GM19468 (cell line): ENCODE measurements around the gene PPP2R3B.
"Not testable (repeated sequence)": the region's sequence is repeated elsewhere in the genome, so short reads cannot be mapped to it uniquely, and the experiment has no call there.

Source experiments
- ATAC-seq: cut with Tn5 transposase; IDR thresholded peaks from one replicate; pipeline ENCODE4 v1.9.1; 2021; ENCODE audit warnings: mild to moderate bottlenecking, moderate library complexity, moderate number of reproducible peaks; ENCODE audit not compliant: unreplicated experiment; ENCODE audit errors: extremely low read depth

Gene PPP2R3B

DNA sequence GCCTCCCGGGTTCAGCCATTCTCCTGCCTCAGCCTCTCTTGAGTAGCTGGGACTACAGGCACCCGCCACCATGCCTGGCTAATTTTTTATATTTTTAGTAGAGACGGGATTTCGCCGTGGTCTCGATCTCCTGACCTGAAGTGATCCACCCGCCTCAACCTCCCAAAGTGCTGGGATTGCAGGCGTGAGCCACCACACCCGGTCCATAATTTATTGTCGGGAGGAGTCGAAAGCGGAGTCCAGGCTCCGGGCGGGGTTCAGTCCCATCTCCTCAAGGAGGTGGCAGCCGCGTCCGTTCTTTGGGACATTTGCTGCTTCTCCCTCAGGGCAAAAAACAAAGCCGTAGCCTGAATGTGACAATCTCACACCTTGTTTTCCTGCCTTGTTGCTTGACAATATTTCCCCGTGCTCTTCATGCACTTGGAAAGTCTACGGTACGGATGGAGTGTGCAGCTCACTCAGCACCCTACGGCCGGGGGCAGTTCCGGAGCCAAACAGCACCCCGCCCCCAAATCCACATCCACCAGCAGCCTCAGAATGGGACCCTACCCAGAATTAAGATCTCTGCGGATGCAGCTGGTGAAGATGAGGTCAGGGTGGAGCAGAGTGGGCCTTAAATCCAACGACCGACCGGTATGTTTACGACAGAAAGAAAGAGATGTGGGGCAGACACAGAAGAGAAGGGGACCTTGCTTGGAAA lies 77.7 kb downstream of the PPP2R3B start:
- ATAC-seq = no peak

DNA sequence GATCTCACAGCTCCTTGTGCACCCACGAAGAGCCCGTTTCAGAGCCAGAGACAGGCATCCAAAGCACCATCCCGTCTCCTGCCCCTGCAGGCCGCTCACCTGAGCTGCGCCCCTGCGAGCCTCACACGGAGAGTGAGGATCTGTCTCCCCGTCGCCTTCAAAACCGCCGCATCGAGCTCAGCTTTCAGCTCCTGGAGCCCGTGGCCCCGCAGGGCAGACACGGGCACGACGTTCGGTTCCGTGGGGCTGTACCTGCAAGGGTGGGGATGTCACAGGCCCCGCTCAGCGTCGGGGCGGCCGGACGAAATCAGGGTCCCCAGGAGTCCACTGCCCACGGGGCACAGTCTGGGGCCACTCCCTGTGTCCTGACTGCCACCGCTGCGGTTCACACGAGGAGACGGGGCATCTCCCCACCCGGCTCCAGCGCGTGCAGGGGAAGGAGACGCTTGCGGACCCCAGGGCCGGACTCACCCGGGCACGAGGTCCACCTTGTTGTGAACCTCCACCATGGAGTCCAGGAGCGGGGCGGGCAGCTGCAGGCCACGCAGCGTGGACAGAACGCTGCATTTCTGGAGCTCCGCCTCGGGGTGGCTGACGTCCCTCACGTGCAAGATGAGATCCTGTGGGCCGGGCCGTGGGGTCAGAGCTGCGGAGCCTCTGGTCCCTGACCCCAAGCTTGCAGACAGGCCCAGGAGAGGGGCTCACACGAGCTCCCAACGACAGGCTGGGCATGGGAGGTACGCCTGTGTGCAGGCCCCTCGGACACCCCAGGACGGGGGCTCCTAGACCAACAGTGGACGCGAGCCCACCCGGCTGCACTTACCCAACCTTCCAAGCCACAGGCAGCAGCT lies 79.2 kb downstream of the PPP2R3B start:
- no peak for ATAC-seq

DNA sequence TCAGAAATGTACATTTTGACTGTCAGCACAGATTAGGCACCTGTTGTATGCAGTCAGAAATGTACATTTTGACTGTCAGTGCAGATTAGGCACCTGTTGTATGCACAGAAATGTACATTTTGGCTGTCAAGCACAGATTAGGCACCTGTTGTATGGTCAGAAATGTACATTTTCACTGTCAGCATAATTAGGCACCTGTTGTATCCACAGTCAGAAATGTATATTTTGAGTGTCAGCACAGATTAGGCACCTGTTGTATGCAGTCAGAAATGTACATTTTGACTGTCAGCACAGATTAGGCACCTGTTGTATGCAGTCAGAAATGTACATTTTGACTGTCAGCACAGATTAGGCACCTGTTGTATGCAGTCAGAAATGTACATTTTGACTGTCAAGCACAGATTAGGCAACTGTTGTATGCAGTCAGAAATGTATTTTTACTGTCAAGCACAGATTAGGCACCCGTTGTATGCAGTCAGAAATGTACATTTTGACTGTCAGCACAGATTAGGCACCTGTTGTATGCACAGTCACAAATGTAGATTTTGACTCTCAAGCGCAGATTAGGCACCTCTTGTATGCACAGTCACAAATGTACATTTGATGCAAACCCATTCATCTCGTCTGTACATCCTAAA lies 80.0 kb downstream of the PPP2R3B start:
- not testable (repeated sequence) for ATAC-seq

DNA sequence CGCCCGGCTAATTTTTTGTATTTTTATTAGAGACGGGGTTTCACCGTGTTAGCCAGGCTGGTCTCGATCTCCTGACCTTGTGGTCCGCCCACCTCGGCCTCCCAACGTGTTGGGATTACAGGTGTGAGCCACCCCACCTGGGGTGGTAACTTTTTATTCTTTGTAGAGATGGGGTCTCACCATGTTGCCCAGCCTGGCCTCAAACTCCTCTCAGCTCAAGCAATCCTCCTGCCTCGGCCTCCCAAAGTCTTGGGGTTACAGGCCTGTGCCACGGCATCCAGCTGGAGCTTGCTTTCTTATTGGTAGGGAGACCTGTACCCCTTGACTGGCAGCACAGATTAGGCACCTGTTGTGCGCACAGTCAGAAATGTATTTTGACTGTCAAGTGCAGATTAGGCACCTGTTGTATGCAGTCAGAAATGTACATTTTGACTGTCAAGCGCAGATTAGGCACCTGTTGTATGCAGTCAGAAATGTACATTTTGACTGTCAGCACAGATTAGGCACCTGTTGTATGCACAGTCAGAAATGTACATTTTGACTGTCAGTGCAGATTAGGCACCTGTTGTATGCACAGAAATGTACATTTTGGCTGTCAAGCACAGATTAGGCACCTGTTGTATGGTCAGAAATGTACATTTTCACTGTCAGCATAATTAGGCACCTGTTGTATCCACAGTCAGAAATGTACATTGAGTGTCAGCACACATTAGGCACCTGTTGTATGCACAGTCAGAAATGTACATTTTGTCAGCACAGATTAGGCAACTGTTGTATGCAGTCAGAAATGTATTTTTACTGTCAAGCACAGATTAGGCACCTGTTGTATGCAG lies 80.7 kb downstream of the PPP2R3B start:
- ATAC-seq = not testable (repeated sequence)

DNA sequence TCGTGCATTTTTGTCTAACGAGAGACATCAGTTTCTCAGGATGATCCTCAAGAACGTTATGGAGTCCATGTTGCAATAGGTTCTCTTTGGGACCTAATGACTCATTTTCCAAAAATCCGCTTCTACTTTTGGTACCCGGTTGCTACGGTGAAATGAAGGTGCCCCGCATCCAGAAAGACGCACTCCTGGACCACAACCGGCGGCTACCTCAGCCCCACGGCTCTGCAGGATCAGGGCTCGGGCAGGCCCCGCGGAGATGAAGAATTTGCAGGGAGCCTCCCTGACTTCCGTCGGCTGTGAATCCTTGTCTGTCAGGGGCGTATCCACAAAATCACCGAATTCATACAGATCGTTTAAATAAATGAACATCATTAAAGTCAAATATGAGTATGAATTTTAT lies 83.7 kb downstream of the PPP2R3B start:
- no peak for ATAC-seq

DNA sequence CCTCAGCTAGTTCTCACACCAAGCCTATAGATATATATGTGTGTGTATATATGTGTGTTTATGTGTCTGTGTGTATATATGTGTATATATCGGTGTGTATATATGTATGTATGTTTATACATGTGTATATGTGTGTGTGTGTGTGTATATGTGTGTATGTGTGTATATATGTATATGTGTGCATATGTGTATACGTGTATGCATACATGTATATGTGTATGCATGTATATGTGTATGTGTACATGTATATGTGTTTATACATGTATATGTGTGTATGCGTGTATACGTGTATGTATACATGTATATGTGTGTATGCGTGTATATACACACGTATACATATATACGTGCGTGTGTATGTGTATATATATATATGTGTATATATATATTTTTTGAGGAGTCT lies 86.4 kb downstream of the PPP2R3B start:
- ATAC-seq = no peak

DNA sequence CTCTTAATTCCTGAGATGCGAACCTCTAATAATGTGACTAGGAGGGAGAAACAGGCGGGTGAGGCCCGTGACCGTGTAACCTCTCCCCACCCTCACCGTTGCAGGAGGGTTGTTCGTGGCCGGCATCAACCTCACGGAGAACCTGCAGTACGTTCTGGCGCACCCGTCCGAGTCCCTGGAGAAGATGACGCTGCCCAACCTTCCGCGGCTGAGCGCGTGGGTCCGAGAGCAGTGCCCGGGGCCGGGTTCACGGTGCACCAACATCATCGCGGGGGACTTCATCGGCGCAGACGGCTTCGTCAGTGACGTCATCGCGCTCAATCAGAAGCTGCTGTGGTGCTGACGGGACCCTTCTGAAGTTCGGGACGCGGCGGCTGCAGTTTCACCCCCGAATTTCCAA lies 87.7 kb downstream of the PPP2R3B start:
- no peak for ATAC-seq

DNA sequence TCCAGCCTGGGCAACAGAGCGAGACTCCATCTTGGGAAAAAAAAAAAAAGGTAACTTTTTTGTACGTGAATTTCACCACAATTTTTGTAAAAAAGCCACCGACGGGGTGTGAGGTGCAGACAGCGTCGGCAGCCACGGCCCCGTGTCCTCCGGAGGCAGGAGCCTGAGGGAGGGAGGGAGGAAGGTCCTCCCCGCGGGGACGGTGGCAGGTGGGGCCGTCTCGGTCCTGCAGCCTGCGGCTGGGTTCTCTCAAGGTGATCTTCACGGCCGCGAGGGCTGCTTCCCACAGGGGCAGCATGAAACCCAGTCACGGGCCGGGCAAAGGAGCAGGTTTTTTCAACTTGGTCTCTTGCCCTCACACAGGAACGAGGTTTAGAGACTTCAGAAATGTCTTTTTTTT lies 91.6 kb downstream of the PPP2R3B start:
- no peak for ATAC-seq

DNA sequence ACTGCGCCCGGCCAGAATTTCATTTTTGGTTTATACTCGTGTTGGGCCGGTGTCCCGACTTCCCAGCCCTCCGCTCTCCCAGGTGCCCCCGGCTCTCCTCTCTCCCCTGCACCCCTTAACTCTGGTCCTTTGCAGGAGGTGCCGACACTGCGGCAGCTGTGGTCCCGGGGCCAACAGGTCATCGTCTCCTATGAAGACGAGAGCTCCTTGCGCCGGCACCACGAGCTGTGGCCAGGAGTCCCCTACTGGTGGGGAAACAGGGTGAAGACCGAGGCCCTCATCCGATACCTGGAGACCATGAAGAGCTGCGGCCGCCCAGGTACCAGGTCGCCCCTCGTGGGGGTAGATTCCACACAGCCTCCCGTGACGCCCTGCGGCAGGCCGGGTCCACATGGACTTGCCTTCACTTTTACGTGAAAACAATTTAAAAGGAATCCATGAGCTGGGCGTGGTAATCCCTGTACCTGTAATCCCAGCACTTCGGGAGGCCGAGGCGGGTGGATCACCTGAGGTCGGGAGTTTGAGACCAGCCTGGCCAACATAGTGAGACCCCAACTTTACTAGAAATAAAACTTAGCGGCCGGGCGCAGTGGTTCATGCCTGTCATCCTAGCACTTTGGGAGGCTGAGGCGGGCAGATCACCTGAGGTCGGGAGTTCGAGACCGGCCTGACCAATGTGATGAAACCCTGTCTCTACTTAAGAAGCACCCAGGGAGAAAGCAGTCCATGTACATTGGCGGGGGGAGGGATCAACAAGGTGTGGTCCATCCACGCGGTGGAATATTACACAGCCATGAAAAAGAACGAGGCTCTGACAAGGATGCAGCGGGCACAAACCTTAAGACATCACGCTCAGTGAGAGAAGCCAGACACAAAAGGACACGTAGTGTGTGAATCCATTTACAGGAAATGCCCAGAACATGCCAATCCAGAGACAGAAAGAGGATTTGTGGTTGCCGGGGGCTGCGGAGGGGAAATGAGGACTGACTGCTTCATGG lies 93.5 kb downstream of the PPP2R3B start:
- ATAC-seq = no peak

DNA sequence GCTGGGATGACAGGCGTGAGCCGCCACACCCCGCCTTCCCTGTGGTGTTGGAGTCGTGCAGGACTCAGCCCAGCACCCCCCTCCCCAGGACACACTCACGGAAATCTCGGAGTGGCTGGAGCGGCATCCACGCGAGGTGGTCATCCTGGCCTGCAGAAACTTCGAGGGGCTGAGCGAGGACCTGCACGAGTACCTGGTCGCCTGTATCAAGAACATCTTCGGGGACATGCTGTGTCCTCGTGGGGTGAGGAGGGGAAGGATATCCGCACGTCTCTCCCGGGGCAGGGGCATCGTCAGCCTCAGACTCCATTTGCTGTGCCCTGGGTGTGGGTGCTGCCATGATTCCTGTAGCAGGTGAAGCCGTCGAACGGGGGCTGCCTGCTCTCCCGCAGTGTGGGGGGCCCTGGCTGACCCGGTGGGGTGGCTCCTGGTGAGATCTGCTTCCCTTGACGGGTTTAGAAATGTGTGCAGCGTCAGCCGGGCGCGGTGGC lies 95.3 kb downstream of the PPP2R3B start:
- ATAC-seq = no peak

DNA sequence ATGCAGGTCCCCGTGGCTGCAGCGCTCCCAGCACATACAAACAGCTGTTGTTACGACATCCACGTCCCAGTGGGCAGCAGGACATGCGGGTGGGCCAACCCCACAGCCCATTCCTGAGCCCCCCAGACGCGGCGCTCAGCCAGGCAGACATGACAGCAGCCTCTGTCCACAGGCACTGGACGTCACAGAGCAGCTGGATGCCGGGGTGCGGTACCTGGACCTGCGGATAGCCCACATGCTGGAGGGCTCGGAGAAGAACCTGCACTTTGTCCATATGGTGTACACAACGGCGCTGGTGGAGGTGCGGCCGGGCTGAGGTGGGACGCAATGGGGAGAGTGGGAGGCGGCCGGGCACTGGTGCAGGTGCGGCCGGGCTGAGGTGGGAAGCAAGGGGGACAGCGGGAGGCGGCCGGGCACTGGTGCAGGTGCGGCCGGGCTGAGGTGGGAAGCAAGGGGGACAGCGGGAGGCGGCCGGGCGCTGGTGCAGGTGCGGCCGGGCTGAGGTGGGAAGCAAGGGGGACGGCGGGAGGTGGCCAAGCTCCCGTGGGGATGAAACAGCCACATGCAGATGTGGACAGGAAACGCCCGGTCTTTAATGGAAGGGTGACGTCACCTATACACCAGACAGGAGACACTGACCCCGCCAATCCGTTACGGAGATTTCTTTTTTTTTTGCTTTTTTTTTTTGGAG lies 96.1 kb downstream of the PPP2R3B start:
- no peak for ATAC-seq

DNA sequence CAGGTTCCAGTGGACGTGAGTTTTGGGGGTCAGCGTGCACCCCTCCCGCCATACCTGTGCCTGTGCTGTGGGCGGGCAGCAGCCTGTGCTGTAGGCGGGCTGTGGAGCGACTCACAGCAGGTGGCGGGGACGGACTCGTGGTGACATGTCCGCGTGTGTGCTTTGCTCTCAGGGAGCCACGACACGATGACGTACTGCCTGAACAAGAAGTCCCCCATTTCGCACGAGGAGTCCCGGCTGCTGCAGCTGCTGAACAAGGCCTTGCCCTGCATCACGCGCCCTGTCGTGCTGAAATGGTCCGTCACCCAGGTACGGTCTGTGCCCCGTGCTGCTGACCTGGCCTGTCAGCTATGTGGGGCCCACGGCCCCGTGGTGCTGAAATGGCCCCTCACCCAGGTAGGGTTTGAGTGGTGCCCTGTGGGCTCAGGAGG lies 98.1 kb downstream of the PPP2R3B start:
- no peak for ATAC-seq

DNA sequence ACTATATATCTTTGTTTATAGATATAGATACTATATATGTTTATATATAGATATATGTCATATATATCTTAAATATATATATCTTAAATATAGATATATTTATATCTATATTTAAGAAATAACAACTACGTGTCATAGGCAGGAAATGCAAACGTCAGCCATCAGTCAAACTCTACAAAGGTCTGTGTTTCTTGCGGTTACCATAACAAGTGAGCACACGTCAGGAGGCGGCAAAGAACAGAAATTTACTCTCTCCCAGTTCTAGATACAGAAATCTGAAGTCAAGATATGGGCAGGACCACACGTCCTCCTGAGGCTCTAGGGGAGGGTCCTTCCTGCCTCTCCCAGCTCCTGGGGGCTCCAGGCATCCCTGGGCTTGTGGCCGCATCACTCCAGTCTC lies 99.0 kb downstream of the PPP2R3B start:
- ATAC-seq = no peak

DNA sequence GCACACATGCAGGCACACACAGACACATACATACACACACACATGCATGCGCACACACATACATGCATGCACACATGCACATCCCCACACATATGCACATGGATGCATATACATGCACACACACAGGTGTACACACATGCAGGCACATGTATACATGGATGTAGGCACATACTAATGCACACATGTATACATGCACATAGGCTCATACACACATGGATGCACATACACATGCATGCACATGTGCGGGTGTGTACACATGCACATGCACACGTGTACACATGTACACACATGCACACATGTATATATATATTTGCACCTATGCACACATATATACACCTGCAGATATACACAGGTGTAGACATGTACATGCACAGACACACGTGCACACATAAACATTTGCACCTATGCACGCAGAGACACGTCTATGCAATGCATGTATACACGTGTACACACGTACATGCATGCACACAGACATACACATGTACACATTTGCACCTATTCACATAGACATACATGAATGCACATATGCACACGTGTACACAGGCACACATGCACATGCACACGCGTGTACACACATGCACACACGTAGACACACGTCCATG lies 101.5 kb downstream of the PPP2R3B start:
- ATAC-seq = no peak
